B cell (primary cell): ENCODE measurements around the gene PEX5. TPM values are rescaled to one million over a fixed set of nuclear protein-coding genes. Genes with fewer than 3 reads are reported as not detected.

Experiments
- ATAC-seq: fragments of 200-7000 bp; cut with Tn5 transposase; one replicate; pipeline ENCODE4 v1.10.0; 2021; ENCODE audit warnings: low read depth, mild to moderate bottlenecking, moderate number of reproducible peaks, moderate library complexity
- CTCF ChIA-PET: fragments of 350-600 bp; sonication (Branson Sonifier 250); formaldehyde crosslinking; loops from one replicate; lab custom pipeline; 2021; ENCODE audit warnings: antibody characterized with exemption, inconsistent platforms; lab: Charles Lee
- POLR2A ChIA-PET: fragments of 350-600 bp; sonication (Branson Sonifier 250); formaldehyde crosslinking; loops from one replicate; lab custom pipeline; 2021; ENCODE audit warnings: antibody characterized with exemption; lab: Charles Lee
- DNase-seq: peaks from one replicate; pipeline ENCODE4 v3.0.0; 2013
- H2AFZ ChIP-seq: 2 replicates; pipeline ENCODE4 v1.6.1; 2012; ENCODE audit warnings: mild to moderate bottlenecking, low read depth, low read length; ENCODE audit not compliant: insufficient read depth, poor library complexity, severe bottlenecking
- H3K27ac ChIP-seq, 2 donors: 1 replicate in 1 of 2; 2 replicates in 1 of 2; pipeline ENCODE4 v1.5.1; 2012 to 2013; ENCODE audit warnings: low read length in 2 of 2, mild to moderate bottlenecking in 2 of 2, moderate library complexity in 1 of 2
- H3K27me3 ChIP-seq, 4 experiments: fragments of 200-600 bp in 1 of 4; sonication (generic) in 1 of 4; replicated peaks in 1 of 4; 1 replicate in 2 of 4; 2 replicates in 2 of 4; pipeline versions ENCODE4 v1.6.1 to v1.7.0; 2013 to 2016; ENCODE audit warnings: low read length in 3 of 4, mild to moderate bottlenecking in 2 of 4, mixed read lengths in 1 of 4, moderate library complexity in 1 of 4; ENCODE audit not compliant: insufficient read depth in 4 of 4, control insufficient read depth in 3 of 4; ENCODE audit errors: control extremely low read depth in 1 of 4
- H3K36me3 ChIP-seq, 2 experiments: replicated peaks in 1 of 2; 1 replicate in 1 of 2; 2 replicates in 1 of 2; pipeline versions ENCODE4 v1.6.1 to v1.7.1; 2013; ENCODE audit warnings: low read length in 1 of 2; ENCODE audit not compliant: insufficient read depth in 2 of 2, control insufficient read depth in 1 of 2; ENCODE audit errors: control extremely low read depth in 1 of 2, extremely low read depth in 1 of 2
- H3K4me1 ChIP-seq, 2 donors: fragments of 200-600 bp in 1 of 2; sonication (generic) in 1 of 2; 1 replicate in 1 of 2; 2 replicates in 1 of 2; pipeline versions ENCODE4 v1.5.1 to v1.6.1; 2013 to 2017; ENCODE audit warnings: low read length in 2 of 2; ENCODE audit not compliant: control insufficient read depth in 2 of 2, insufficient read depth in 2 of 2
- H3K4me2 ChIP-seq: replicated peaks from 2 replicates; pipeline ENCODE3; 2012; ENCODE audit warnings: mild to moderate bottlenecking, low read depth, low read length; ENCODE audit not compliant: poor library complexity, severe bottlenecking
- H3K4me3 ChIP-seq, 5 experiments: fragments of 200-600 bp in 1 of 5; sonication (generic) in 1 of 5; 1 replicate in 3 of 5; 2 replicates in 2 of 5; pipeline versions ENCODE4 v1.5.1 to v1.7.0; 2011 to 2016; ENCODE audit warnings: low read length in 4 of 5, mild to moderate bottlenecking in 4 of 5, low read depth in 2 of 5, control low read depth in 1 of 5, moderate library complexity in 1 of 5; ENCODE audit not compliant: insufficient read depth in 1 of 5; ENCODE audit errors: control extremely low read depth in 1 of 5, extremely low read depth in 1 of 5
- H3K79me2 ChIP-seq: fragments of 200-600 bp; sonication (generic); one replicate; pipeline ENCODE4 v1.6.0; 2016; ENCODE audit warnings: low read length; ENCODE audit not compliant: control insufficient read depth, insufficient read depth
- H3K9ac ChIP-seq: fragments of 200-600 bp; sonication (generic); 2 replicates; pipeline ENCODE4 v1.6.1; 2017; ENCODE audit warnings: mild to moderate bottlenecking, low read length, moderate library complexity
- H3K9me3 ChIP-seq, 3 donors: one replicate each; pipeline versions ENCODE4 v1.6.1 to v1.7.1; 2013; ENCODE audit warnings: low read length in 2 of 3; ENCODE audit not compliant: control insufficient read depth in 2 of 3, insufficient read depth in 1 of 3; ENCODE audit errors: control extremely low read depth in 1 of 3
- H4K20me1 ChIP-seq: 2 replicates; pipeline ENCODE4 v1.6.0; 2012; ENCODE audit warnings: mild to moderate bottlenecking, low read length; ENCODE audit not compliant: insufficient read depth, control insufficient read depth, poor library complexity, severe bottlenecking
- H3K27ac Mint-ChIP-seq: one replicate; pipeline ENCODE4 v1.8.0; 2021; ENCODE audit warnings: mixed read lengths
- H3K27me3 Mint-ChIP-seq: one replicate; pipeline ENCODE4 v1.8.0; 2021; ENCODE audit warnings: mixed read lengths
- H3K4me1 Mint-ChIP-seq: one replicate; pipeline ENCODE4 v1.8.0; 2021; ENCODE audit warnings: mixed read lengths
- H3K4me3 Mint-ChIP-seq: one replicate; pipeline ENCODE4 v1.8.0; 2021; ENCODE audit warnings: mixed read lengths
- H3K9me3 Mint-ChIP-seq: one replicate; pipeline ENCODE4 v1.8.0; 2022; ENCODE audit warnings: mixed read lengths; ENCODE audit not compliant: insufficient read depth
- CTCF ChIP-seq: fragments of 200-600 bp; IDR thresholded peaks from one replicate; pipeline ENCODE4 v1.8.0; 2022; ENCODE audit warnings: antibody characterized with exemption, mild to moderate bottlenecking
- EZH2 ChIP-seq: IDR thresholded peaks from 2 replicates; pipeline ENCODE4 v1.6.1; 2012; ENCODE audit warnings: borderline replicate concordance, low read depth, mild to moderate bottlenecking, moderate library complexity, low read length; ENCODE audit not compliant: insufficient read depth, poor library complexity, severe bottlenecking
- WGBS: methylation state at CpG from one replicate; pipeline ENCODE4 v1.1.5; 2013; ENCODE audit warnings: missing lambda C conversion rate; ENCODE audit not compliant: insufficient coverage; 5-methylcytosine and 5-hydroxymethylcytosine counted together
- intact Hi-C: fragments of 100-400 bp; cut with micrococcal nuclease; formaldehyde crosslinking; loops from one replicate; pipeline ENCODE4 v1.10.0; 2022
- polyA plus RNA-seq: library from polyadenylated mRNA; depleted of rRNA; stranded (reverse); fragments of >200 nt; gene quantifications from 2 replicates; pipeline ENCODE4 v1.2.3, GENCODE V29; 2012
- total RNA-seq, 2 donors: library from RNA; stranded (reverse); fragments of 120-200 nt in 1 of 2; gene quantifications; 1 replicate in 1 of 2; 2 replicates in 1 of 2; pipeline versions ENCODE4 v1.2.3 to v1.2.4, GENCODE V29; 2013 to 2022

Gene PEX5
- total and polyA plus RNA-seq, 2 donors (not counting 1 experiment from before 2014, with no cell fraction given): 11.4 to 35.0 TPM

- ATAC-seq (no peak), DNase-seq (no peak)
- 100% methylated on average over 2 of the region's 2 CpGs for WGBS
- no peak overlapping the region for H2AFZ ChIP-seq
- Mint-ChIP-seq H3K27ac (no peak overlapping the region), H3K9me3 (no peaks in the 10 kb centered on the region), H3K4me1 (peaks cover 2% of the 10 kb centered on the region), H3K4me3 (no peak overlapping the region), H3K27me3 (no peaks in the 10 kb centered on the region)
- H3K4me2 ChIP-seq: no peak overlapping the region
- POLR2A ChIA-PET: interaction anchor here (0.6 kb wide), 1 partner anchor 289 kb away, joined by 4 read pairs; no protein-coding TSS in a partner anchor
- no peaks in the 10 kb centered on the region for H3K9me3 ChIP-seq
- intact Hi-C loops: no loop called here
- H3K36me3 ChIP-seq: peaks cover 0 to 22% of the 10 kb centered on the region in 2 experiments
- CTCF ChIA-PET: no interaction called here
- no peak overlapping the region for H3K27ac ChIP-seq
- no peak for TF ChIP-seq EZH2
- no peak for TF ChIP-seq CTCF
- no peaks in the 10 kb centered on the region for H3K27me3 ChIP-seq
- no peaks in the 10 kb centered on the region for H4K20me1 ChIP-seq
- no peak overlapping the region for H3K4me3 ChIP-seq
- no peak overlapping the region for H3K9ac ChIP-seq
- no peaks in the 10 kb centered on the region for H3K4me1 ChIP-seq
- H3K79me2 ChIP-seq: no peaks in the 10 kb centered on the region
Measured at GRCh38 chr12:7197841-7198240, 8.4 kb downstream of the PEX5 start.

DNA sequence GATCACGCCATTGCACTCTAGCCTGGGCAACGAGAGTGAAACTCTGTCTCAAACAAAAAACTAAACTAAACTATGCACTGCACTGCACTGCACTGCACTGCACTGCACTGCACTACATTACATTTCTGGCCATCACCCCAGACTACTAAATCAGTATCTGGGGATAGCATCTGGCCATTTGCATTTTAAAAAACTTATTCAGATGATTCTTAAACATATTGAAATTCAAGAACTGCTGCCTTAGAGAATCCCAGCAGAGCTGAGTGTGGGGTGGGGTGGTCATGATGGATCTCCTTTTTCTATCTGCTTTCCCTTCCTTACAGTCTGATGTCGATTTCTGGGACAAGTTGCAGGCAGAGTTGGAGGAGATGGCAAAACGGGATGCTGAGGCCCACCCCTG, 13.6 kb downstream of the PEX5 start:
- Histone ChIP-seq H3K27me3 (no peaks in the 10 kb centered on the region), H3K9me3 (no peaks in the 10 kb centered on the region), H3K4me3 (no peak overlapping the region), H3K36me3 (peaks cover 0 to 47% of the 10 kb centered on the region in 2 experiments), H3K9ac (no peak overlapping the region), H3K27ac (no peak overlapping the region), H3K4me2 (no peak overlapping the region), H4K20me1 (no peaks in the 10 kb centered on the region), H3K79me2 (no peaks in the 10 kb centered on the region), H2AFZ (no peak overlapping the region), H3K4me1 (no peaks in the 10 kb centered on the region)
- H3K9me3 Mint-ChIP-seq: no peaks in the 10 kb centered on the region
- no peak overlapping the region for H3K27ac Mint-ChIP-seq
- CTCF ChIA-PET: no interaction called here
- POLR2A ChIA-PET: no interaction called here
- intact Hi-C loops: no loop called here
- H3K4me1 Mint-ChIP-seq: peaks cover 4% of the 10 kb centered on the region
- WGBS: 100% methylated on average over 1 of the region's 4 CpGs
- DNase-seq: no peak
- no peaks in the 10 kb centered on the region for H3K27me3 Mint-ChIP-seq
- ATAC-seq: no peak
- TF ChIP-seq CTCF (no peak), EZH2 (no peak)
- no peak overlapping the region for H3K4me3 Mint-ChIP-seq
